Endothelial cell of umbilical vein (primary cell): ENCODE results near the gene GALNT2. TPM values are rescaled to one million over a fixed set of nuclear protein-coding genes. Genes with fewer than 3 reads are reported as not detected.

Experiments used
- BruUV-seq: library from RNA; stranded (reverse); fragments of 400-500 nt; replicated peaks from 2 replicates; lab custom pipeline; 2021; lab: Mats Ljungman, UMichigan
- CTCF ChIA-PET: fragments of 300-600, 350-600 bp; sonication (Branson Sonifier 250); formaldehyde crosslinking; loops from one replicate; lab custom pipeline; 2021; ENCODE audit warnings: antibody characterized with exemption, inconsistent platforms; lab: Charles Lee
- POLR2A ChIA-PET: fragments of 300-600, 350-600 bp; sonication (Branson Sonifier 250); formaldehyde crosslinking; loops from one replicate; lab custom pipeline; 2021; ENCODE audit warnings: antibody characterized with exemption, inconsistent platforms; lab: Charles Lee
- DNase-seq: peaks from one replicate; pipeline ENCODE4 v3.0.0-alpha.2; 2011; ENCODE audit warnings: low read depth, low spot score
- FAIRE-seq: peaks from 2 replicates; lab custom pipeline; 2011; peaks lifted over from hg19 to GRCh38; lab: Jason Lieb, UNC
- H2AFZ ChIP-seq: 2 replicates; pipeline ENCODE4 v1.6.0; 2012; ENCODE audit warnings: low read depth, low read length, control low read depth, inconsistent platforms
- H3K27ac ChIP-seq: 2 replicates; pipeline ENCODE4 v1.5.1; 2011; ENCODE audit warnings: low read depth, mild to moderate bottlenecking, control low read depth, low read length, moderate library complexity; ENCODE audit not compliant: insufficient read depth
- H3K27me3 ChIP-seq, 2 experiments: 2 replicates each; pipeline versions ENCODE4 v1.6.0 to v1.6.1; 2011; ENCODE audit warnings: low read length in 2 of 2, mixed read lengths in 1 of 2; ENCODE audit not compliant: control insufficient read depth in 2 of 2, insufficient read depth in 2 of 2
- H3K36me3 ChIP-seq, 2 experiments: 2 replicates in 1 of 2; 3 replicates in 1 of 2; pipeline ENCODE4 v1.5.1; 2011; ENCODE audit warnings: low read length in 2 of 2, mild to moderate bottlenecking in 1 of 2, moderate library complexity in 1 of 2; ENCODE audit not compliant: control insufficient read depth in 2 of 2, insufficient read depth in 2 of 2; ENCODE audit errors: extremely low read depth in 1 of 2
- H3K4me1 ChIP-seq: 3 replicates; pipeline ENCODE4 v1.5.1; 2011; ENCODE audit warnings: mild to moderate bottlenecking, low read length; ENCODE audit not compliant: control insufficient read depth, insufficient read depth; ENCODE audit errors: extremely low read depth
- H3K4me2 ChIP-seq: 2 replicates; pipeline ENCODE4 v1.6.1; 2011; ENCODE audit warnings: low read length, control low read depth, mixed read lengths; ENCODE audit not compliant: insufficient read depth
- H3K4me3 ChIP-seq, 3 experiments: fragments of 200-600 bp in 1 of 3; sonication (generic), shearing (Covaris generic) in 1 of 3; replicated peaks in 1 of 3; 2 replicates each; pipeline ENCODE4 v1.5.1; 2011 to 2016; ENCODE audit warnings: control low read depth in 3 of 3, low read length in 3 of 3, mild to moderate bottlenecking in 2 of 3, inconsistent platforms in 1 of 3, low read depth in 1 of 3, moderate library complexity in 1 of 3; ENCODE audit not compliant: insufficient read depth in 1 of 3
- H3K79me2 ChIP-seq: 2 replicates; pipeline ENCODE4 v1.6.0; 2012; ENCODE audit warnings: low read length, inconsistent platforms; ENCODE audit not compliant: control insufficient read depth, insufficient read depth
- H3K9ac ChIP-seq: replicated peaks from 2 replicates; pipeline ENCODE3; 2011; ENCODE audit warnings: low read length, control low read depth; ENCODE audit not compliant: insufficient read depth; ENCODE audit errors: extremely low read depth
- H3K9me1 ChIP-seq: replicated peaks from 3 replicates; pipeline ENCODE4 v1.6.0; 2011; ENCODE audit warnings: mild to moderate bottlenecking, low read length; ENCODE audit not compliant: control insufficient read depth, insufficient read depth; ENCODE audit errors: extremely low read depth
- H3K9me3 ChIP-seq: replicated peaks from 2 replicates; pipeline ENCODE4 v1.5.1; 2012; ENCODE audit warnings: low read length, inconsistent platforms; ENCODE audit not compliant: control insufficient read depth, insufficient read depth
- H4K20me1 ChIP-seq: replicated peaks from 2 replicates; pipeline ENCODE3; 2011; ENCODE audit warnings: mild to moderate bottlenecking, low read length; ENCODE audit not compliant: control insufficient read depth, insufficient read depth; ENCODE audit errors: extremely low read depth
- EZH2 ChIP-seq: IDR thresholded peaks from 2 replicates; pipeline ENCODE4 v1.6.1; 2012; ENCODE audit warnings: borderline replicate concordance, low read depth, mild to moderate bottlenecking, moderate library complexity, low read length, inconsistent platforms; ENCODE audit not compliant: severe bottlenecking
- FOS ChIP-seq: IDR thresholded peaks from 2 replicates; pipeline ENCODE4 v1.6.1; 2011; ENCODE audit warnings: mild to moderate bottlenecking, low read length, moderate library complexity, borderline replicate concordance; ENCODE audit not compliant: insufficient read depth
- GATA2 ChIP-seq: IDR thresholded peaks from 2 replicates; pipeline ENCODE4 v1.7.0; 2011; ENCODE audit warnings: low read depth, mild to moderate bottlenecking, moderate library complexity, mixed read lengths, low read length; ENCODE audit not compliant: insufficient read length, insufficient read depth
- JUN ChIP-seq: IDR thresholded peaks from 2 replicates; pipeline ENCODE4 v1.6.1; 2011; ENCODE audit warnings: borderline replicate concordance, low read depth; ENCODE audit not compliant: insufficient read length, insufficient read depth
- MYC ChIP-seq: IDR thresholded peaks from one replicate; pipeline ENCODE4 v1.6.1; 2011; ENCODE audit warnings: mild to moderate bottlenecking, low read depth, low read length
- POLR2A ChIP-seq: IDR thresholded peaks from 2 replicates; pipeline ENCODE4 v1.6.1; 2012; ENCODE audit warnings: low read depth, mild to moderate bottlenecking, control low read depth, low read length
- POLR2AphosphoS5 ChIP-seq: IDR thresholded peaks from 2 replicates; pipeline ENCODE4 v1.6.1; 2012; ENCODE audit warnings: low read depth, mild to moderate bottlenecking, control low read depth, low read length, moderate library complexity; ENCODE audit not compliant: insufficient read depth
- dilution Hi-C: fragments of 300-500 bp; cut with MboI; formaldehyde crosslinking; loops from one replicate; pipeline ENCODE4 v1.15.0; 2019; ENCODE audit warnings: low sequenced_read_pairs; ENCODE audit not compliant: extremely low pct_ligation_motif_present
- intact Hi-C: fragments of 100-400 bp; cut with micrococcal nuclease; formaldehyde crosslinking; loops from one replicate; pipeline ENCODE4 v1.10.0; 2022
- polyA plus RNA-seq, 4 experiments: library from polyadenylated mRNA; depleted of rRNA in 3 of 4; stranded (reverse) in 3 of 4; unstranded in 1 of 4; fragments of >200 nt; gene quantifications; 2 replicates each; pipeline versions ENCODE4 v1.2.1 to v1.2.3, GENCODE V29; 2011 to 2012; ENCODE audit warnings: missing spikeins in 1 of 4
- total RNA-seq: library from RNA; stranded (reverse); gene quantifications from 2 replicates; pipeline ENCODE4 v1.2.3, GENCODE V29; 2021
- TF ChIP-seq, protein P1 (sequence below): IDR thresholded peaks from 2 replicates; pipeline ENCODE4 v1.6.1; 2011; ENCODE audit not compliant: insufficient read depth, insufficient read length
- TF ChIP-seq, protein P2 (sequence below), 2 donors: IDR thresholded peaks; 1 replicate in 1 of 2; 2 replicates in 1 of 2; pipeline ENCODE4 v1.5.1; 2011; ENCODE audit warnings: low read length in 2 of 2, mild to moderate bottlenecking in 2 of 2, moderate library complexity in 2 of 2, control low read depth in 1 of 2, inconsistent platforms in 1 of 2, low read depth in 1 of 2; ENCODE audit not compliant: insufficient read depth in 1 of 2; ENCODE audit errors: extremely low read depth in 1 of 2

GALNT2 gene
- total and polyA plus RNA-seq, 2 donors (not counting 3 experiments of a cell fraction or from before 2014, with no cell fraction given) = 56.3 to 77.5 TPM

GRCh38 chr1:230270559-230271281 is 203.7 kb downstream of the GALNT2 start:
- POLR2A ChIA-PET = no interaction called here
- peak overlapping the region; percentile 25 for H3K4me2 ChIP-seq
- dilution Hi-C loops = no loop called here

DNA sequence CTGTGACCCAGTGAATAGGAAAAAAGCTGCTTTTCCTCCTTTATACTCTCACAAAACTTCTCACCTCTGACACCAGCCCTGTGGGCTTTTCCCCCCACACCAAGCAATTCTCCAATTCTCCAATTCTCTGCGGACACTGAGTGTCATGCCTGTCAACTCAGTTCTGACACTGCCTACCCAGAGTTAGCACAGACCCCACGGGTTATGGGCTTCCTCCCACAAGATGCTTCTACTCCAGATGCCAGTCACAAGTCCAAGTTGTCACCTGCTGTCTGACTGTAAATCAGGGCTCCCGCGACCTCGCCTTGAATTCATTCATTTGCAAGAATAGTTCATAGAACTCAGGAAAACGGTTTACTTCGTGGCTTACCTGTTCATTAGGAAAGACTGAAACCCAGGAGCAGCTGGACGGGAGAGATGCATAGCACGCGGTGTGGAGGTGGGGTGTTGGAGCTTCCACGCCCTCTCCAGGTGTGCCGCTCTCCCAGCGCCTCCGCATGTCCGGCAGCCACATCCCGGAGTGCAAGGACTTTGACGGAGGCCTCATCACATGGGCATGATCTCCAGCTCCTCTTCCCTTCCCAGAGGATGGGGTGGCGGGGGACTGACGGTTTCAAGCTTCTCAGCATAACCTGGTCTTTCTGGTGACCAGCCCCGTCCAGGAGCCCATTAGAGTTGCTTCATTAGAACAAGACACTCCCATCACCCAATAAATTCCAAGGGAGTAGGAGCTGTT is 204.4 kb downstream of the GALNT2 start:
- no peak for FAIRE-seq
- Histone ChIP-seq H3K4me1 (peaks cover 25% of the 10 kb centered on the region), H3K9me1 (no peaks in the 10 kb centered on the region), H3K36me3 (no peaks in the 10 kb centered on the region), H4K20me1 (no peaks in the 10 kb centered on the region), H3K4me3 (no peak overlapping the region), H3K9ac (no peak overlapping the region), H2AFZ (no peak overlapping the region), H3K9me3 (no peaks in the 10 kb centered on the region), H3K4me2 (no peak overlapping the region), H3K27me3 (no peaks in the 10 kb centered on the region), H3K27ac (peak overlapping the region; percentile 54), H3K79me2 (no peaks in the 10 kb centered on the region)
- dilution Hi-C loops (no loop called here), intact Hi-C loops (loop anchor here (1.0 kb wide), 1 partner anchor 38 kb away; no protein-coding TSS in a partner anchor)
- ChIA-PET POLR2A (no interaction called here), CTCF (interaction anchor here (1.4 to 2.2 kb wide), 5 partner anchors 10 to 610 kb away, joined by 4 to 8 read pairs (median 5); no protein-coding TSS in a partner anchor)
- no TSS peak for BruUV-seq
- DNase-seq = no peak
- TF ChIP-seq, protein P1, sequence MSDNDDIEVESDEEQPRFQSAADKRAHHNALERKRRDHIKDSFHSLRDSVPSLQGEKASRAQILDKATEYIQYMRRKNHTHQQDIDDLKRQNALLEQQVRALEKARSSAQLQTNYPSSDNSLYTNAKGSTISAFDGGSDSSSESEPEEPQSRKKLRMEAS = no peak
- TF ChIP-seq, protein P2, sequence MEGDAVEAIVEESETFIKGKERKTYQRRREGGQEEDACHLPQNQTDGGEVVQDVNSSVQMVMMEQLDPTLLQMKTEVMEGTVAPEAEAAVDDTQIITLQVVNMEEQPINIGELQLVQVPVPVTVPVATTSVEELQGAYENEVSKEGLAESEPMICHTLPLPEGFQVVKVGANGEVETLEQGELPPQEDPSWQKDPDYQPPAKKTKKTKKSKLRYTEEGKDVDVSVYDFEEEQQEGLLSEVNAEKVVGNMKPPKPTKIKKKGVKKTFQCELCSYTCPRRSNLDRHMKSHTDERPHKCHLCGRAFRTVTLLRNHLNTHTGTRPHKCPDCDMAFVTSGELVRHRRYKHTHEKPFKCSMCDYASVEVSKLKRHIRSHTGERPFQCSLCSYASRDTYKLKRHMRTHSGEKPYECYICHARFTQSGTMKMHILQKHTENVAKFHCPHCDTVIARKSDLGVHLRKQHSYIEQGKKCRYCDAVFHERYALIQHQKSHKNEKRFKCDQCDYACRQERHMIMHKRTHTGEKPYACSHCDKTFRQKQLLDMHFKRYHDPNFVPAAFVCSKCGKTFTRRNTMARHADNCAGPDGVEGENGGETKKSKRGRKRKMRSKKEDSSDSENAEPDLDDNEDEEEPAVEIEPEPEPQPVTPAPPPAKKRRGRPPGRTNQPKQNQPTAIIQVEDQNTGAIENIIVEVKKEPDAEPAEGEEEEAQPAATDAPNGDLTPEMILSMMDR (IDR thresholded peaks at IDR 0.05; ENCODE audit: extremely low read depth in 1 of 2, insufficient read depth in 1 of 2, low read depth in 1 of 2, low read length in 2 of 2) = no peak
- TF ChIP-seq FOS (no peak), POLR2A (no peak), EZH2 (no peak), JUN (no peak), GATA2 (no peak), POLR2AphosphoS5 (no peak), MYC (no peak)

More at GRCh38 chr1:230270559-230271281, 203.7 kb downstream of the GALNT2 start:
- intact Hi-C loops = loop anchor here (1.0 kb wide), 4 partner anchors 39 to 644 kb away; partner anchors contain the start of genes TAF5L and URB2
- Histone ChIP-seq H3K9ac (no peak overlapping the region), H2AFZ (no peak overlapping the region), H3K9me3 (no peaks in the 10 kb centered on the region), H3K27ac (peak overlapping the region; percentile 54), H3K4me3 (no peak overlapping the region), H4K20me1 (no peaks in the 10 kb centered on the region), H3K4me1 (peaks cover 25% of the 10 kb centered on the region), H3K27me3 (no peaks in the 10 kb centered on the region), H3K36me3 (no peaks in the 10 kb centered on the region), H3K9me1 (no peaks in the 10 kb centered on the region), H3K79me2 (no peaks in the 10 kb centered on the region)
- FAIRE-seq (peak; percentile 93), DNase-seq (peak; percentile 76)
- no TSS peak for BruUV-seq
- TF ChIP-seq GATA2 (peak; percentile 88), JUN (no peak)
- CTCF ChIA-PET = interaction anchor here (0.9 to 2.2 kb wide), 7 partner anchors 11 to 610 kb away, joined by 3 to 8 read pairs (median 4); no protein-coding TSS in a partner anchor
